Measurements from ENCODE around the gene PSG4.
"Not testable (repeated sequence)": the region's sequence is repeated elsewhere in the genome, so short reads cannot be mapped to it uniquely, and the experiment has no call there.

DNA sequence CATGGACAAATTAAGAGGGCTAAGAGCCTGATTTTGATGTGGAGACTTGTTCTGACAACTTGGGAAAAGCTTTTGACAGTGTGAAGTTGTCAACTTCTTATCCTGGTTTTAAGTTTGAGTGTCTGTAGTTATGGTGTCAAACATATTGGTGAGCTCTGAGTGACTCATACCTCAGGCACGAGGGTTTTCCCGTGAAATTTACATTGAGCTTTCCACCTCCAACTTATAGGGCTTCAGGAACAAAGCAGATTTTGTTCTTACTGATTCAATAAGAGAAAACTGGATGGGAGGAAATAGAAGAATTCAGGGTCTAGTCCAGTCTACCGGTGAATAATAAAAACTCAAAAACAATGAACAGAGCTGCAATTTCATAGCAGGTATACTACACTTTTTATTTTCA is 30.2 kb upstream of the PSG4 start:
- not testable (repeated sequence) for TF ChIP-seq CTCF, EZH2, EZH2phosphoT487 (IDR thresholded peaks at IDR 0.05)

Data from neural progenitor cell (in vitro differentiated cells).